AG04450 (cell line): ENCODE measurements around the gene ANO6. TPM values are rescaled to one million over a fixed set of nuclear protein-coding genes. Genes with fewer than 3 reads are reported as not detected.
A peak's percentile ranks its signal among the peaks of the same experiment; 100 is the strongest.

ENCODE experiments used
- CTCF ChIA-PET: fragments of 300-600, 350-600 bp; formaldehyde crosslinking; extraction: SDS; loops from one replicate; lab custom pipeline; 2022; ENCODE audit warnings: antibody characterized with exemption, inconsistent platforms; lab: Charles Lee
- POLR2A ChIA-PET: fragments of 350-600 bp; formaldehyde crosslinking; extraction: SDS; loops from one replicate; lab custom pipeline; 2021; ENCODE audit warnings: antibody characterized with exemption, inconsistent platforms; lab: Yijun Ruan, JAX
- DNase-seq: peaks from one replicate; pipeline ENCODE4 v3.0.0-alpha.2; 2011; ENCODE audit warnings: low read depth, low spot score
- H3K27ac ChIP-seq: one replicate; pipeline ENCODE4 v1.5.1; 2012; ENCODE audit warnings: low read depth, low read length, control low read depth
- H3K27me3 ChIP-seq: one replicate; pipeline ENCODE4 v1.6.0; 2012; ENCODE audit warnings: low read length; ENCODE audit not compliant: control insufficient read depth, insufficient read depth
- H3K4me3 ChIP-seq: 2 replicates; pipeline ENCODE4 v1.5.1; 2011; ENCODE audit warnings: mild to moderate bottlenecking, low read depth, low read length, control low read depth
- H3K9me3 ChIP-seq: 2 replicates; pipeline ENCODE4 v1.5.1; 2012; ENCODE audit warnings: low read length; ENCODE audit not compliant: control insufficient read depth, insufficient read depth
- CTCF ChIP-seq: IDR thresholded peaks from 2 replicates; pipeline ENCODE4 v1.5.1; 2011; ENCODE audit warnings: low read depth, low read length, control low read depth, inconsistent platforms
- polyA plus RNA-seq: library from polyadenylated mRNA; depleted of rRNA; stranded (reverse); fragments of >200 nt; gene quantifications from 2 replicates; pipeline ENCODE4 v1.2.3, GENCODE V29; 2011

Gene ANO6
- polyA plus RNA-seq, 1 experiment: 51.9 TPM

DNA sequence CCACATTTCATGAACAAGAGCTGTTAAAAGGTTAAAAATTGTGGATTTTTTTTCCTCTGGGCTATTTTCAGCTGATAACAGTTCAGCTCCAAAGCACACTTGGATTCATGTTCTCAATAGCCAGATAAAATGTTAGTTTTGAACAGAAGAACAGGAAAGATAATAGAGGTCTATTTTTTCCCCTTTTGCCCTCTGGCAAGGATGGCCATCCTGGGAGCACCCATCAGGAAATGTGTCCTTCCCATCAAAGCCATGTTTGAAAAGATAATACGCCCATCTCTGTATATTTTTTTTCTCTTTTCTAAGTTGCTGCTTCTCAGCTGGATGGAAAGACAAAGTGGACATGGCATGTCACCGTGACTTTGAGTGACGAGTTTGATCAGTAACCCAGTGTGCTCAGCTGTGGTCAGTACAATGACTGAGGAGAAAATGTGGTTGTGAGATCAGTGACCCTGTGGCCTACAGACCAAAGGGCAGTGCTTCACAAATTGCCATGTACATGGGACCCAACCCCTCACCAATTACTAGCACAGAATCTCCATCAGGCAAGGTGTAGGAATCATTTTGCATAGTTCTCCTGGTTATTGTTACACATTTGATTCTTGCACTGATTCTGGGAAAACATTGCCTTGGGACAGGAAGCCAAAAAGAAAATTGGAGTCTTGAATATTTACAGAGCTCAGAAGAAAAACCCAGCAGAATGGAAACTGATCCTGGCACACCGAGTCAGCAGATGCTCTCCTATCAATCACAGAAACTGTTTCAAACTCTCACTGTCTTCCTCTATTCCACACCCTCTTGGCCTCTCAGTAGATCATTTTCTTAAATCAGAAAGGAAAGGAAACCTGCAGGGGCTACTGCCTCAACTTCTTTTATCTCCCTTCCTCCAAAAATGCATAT is 64.3 kb downstream of the ANO6 start:
- no peak overlapping the region for H3K4me3 ChIP-seq
- no peaks in the 10 kb centered on the region for H3K9me3 ChIP-seq
- TF ChIP-seq CTCF: no peak
- CTCF ChIA-PET: interaction anchor here (2.4 kb wide), 1 partner anchor 11 kb away, joined by 11 read pairs; no protein-coding TSS in a partner anchor
- H3K27ac ChIP-seq: no peak overlapping the region
- no peaks in the 10 kb centered on the region for H3K27me3 ChIP-seq
- no peak for DNase-seq
- POLR2A ChIA-PET: no interaction called here

DNA sequence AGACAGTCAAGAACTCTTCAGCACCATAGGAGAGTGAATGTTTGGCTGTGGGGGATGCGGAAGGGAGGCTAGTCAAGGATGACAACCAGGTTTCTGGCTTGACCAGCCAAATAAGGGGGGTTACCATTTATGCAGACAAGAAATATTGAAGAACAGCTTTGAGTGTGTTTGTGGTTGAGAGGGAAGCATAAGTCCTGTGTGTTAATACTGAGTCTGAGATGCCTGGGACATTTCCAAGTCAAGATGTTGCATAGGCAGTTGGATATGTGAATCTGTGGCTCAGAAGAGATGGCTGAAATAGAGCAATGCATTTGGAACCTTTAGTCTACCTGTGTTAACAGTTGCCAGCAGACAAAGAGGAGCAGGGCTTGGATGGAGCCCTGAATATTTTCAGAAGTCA is 66.1 kb downstream of the ANO6 start:
- no peak for DNase-seq
- POLR2A ChIA-PET: no interaction called here
- no peak for TF ChIP-seq CTCF
- Histone ChIP-seq H3K27me3 (no peaks in the 10 kb centered on the region), H3K4me3 (no peak overlapping the region), H3K27ac (no peak overlapping the region), H3K9me3 (no peaks in the 10 kb centered on the region)
- CTCF ChIA-PET: interaction anchor here (1.3 kb wide), 1 partner anchor 13 kb away, joined by 4 read pairs; no protein-coding TSS in a partner anchor

DNA sequence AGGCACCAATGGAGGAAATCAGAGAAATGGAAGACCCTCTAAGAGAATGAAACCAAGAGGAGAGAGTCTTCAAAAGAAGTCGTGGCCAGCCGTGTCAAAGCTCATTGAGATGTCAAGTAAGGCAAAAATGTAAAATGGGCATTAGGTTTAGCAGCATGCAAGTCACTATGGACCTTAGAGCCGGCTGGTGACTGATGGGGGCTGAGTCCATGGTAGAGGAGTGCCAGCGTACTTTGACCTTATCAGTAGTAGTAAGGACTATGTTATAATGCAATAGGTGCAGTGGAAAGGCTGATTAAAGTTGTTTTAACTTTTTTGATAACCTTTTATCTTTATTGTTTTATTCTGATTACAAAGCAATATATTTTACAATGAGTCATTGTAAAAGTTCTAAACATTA is 66.5 kb downstream of the ANO6 start:
- H3K27ac ChIP-seq: no peak overlapping the region
- no peaks in the 10 kb centered on the region for H3K27me3 ChIP-seq
- DNase-seq: no peak
- ChIA-PET POLR2A (no interaction called here), CTCF (interaction anchor here (1.3 kb wide), 1 partner anchor 13 kb away, joined by 4 read pairs; no protein-coding TSS in a partner anchor)
- H3K9me3 ChIP-seq: no peaks in the 10 kb centered on the region
- no peak for TF ChIP-seq CTCF
- no peak overlapping the region for H3K4me3 ChIP-seq

- ChIA-PET CTCF (interaction anchor here (0.7 to 1.5 kb wide), 8 partner anchors 13 to 260 kb away, joined by 3 to 5 read pairs (median 3); no protein-coding TSS in a partner anchor), POLR2A (no interaction called here)
- peak; percentile 61 for DNase-seq
- peak overlapping the region; percentile 94 for H3K27ac ChIP-seq
- no peaks in the 10 kb centered on the region for H3K27me3 ChIP-seq
- TF ChIP-seq CTCF: peak; percentile 47
- H3K4me3 ChIP-seq: no peak overlapping the region
- no peaks in the 10 kb centered on the region for H3K9me3 ChIP-seq
Measured at GRCh38 chr12:45284096-45284901, 68.4 kb downstream of the ANO6 start.
